ENCODE results near the gene KMT5B.

Gene KMT5B

DNA sequence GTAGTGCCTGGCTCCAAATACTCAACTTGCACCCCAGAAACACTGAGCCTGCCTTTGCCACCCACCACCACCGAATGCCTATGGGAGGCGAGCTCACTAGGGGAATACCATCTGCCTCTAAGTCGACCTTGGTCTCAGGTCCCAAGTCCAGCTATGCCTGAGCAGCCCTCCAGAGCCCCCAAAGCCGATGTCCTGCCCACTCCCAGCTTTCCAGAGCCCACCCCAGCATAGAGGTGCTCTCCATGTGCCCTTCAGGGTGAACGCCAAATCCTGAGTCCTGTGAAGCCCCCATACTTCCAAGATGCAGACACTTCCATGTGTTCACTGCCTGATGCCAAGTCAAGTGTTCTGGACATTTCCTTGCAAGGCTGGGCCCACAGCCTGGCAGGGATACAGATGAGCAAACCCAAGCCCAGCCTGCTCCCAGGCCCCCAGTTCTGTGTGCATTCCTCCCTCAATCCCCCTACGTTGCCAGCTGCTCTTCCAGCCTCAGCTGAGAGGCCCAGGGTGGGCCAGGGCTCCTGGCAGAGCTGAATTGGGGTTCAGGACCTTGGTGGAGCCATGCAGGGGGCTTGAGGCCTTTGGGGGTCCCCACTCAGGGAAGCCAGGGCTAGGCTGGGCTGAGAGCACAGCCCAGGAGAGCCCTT is 2.6 kb upstream of the KMT5B start:
- no peak for DNase-seq (ENCODE audit: low read depth in 2 of 2)

DNA sequence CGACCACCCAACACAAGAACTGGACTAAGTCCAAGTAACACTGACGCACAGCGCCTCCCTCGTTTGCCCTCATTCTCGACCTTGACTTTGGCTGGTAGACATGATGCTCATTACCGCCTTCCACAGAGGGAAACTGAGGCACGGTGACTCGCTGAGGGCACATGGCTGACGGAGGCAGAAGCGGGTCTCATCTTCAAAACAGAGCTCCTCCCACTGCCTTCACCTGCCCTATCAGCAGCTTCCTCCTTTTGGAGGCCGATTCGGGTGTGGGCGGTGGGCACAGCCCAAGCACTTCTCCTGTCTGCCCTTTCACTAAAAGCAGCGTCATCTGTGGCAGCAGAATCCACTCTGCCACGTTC is 2.0 kb upstream of the KMT5B start:
- no peak for DNase-seq (ENCODE audit: low read depth in 2 of 2)

DNA sequence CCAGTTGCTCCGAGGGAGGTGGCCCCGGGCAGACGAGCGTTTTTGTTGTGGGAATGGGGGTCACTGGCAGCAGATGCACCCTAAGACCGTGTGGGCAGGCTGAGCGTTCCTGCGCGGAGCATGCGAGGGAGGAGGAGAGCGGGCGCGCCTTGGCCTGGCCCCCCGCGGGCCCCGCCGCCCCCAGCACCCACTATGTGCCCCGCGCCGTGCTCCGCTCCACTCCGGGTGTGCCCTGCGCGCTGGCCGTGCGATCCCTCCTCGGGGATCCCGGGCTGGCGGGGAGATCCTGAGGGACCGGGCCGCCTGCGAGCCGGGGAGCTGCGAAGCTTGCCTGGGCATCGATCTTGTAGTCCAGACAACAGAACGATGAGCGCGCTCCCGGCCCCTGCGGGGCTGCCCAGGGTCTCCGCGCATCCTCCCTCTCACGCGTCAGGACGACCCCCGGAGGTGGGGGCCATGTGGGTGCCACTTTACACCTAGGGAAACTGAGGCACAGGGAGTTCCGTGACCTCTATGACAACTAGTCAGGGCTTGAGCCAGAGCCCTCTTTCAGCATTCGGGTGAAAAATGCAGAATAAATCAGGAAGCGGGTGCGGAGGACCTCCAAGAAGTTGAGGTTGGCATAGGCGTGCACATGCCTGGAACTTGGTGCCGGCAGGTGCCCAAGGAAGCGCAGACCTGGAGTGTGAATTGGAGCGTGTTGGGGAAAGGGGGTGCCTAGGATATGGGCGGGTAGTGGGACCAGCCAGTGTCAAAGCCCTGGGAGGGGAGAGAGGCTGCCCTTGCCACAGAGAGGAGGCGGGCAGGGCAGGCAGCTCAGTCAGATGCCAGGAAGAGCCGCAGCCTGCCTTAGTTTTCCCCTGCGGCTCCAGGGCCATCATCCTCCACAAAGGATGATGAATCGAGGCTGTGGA is 1.3 kb upstream of the KMT5B start:
- no peak for DNase-seq (ENCODE audit: low read depth in 2 of 2)

DNA sequence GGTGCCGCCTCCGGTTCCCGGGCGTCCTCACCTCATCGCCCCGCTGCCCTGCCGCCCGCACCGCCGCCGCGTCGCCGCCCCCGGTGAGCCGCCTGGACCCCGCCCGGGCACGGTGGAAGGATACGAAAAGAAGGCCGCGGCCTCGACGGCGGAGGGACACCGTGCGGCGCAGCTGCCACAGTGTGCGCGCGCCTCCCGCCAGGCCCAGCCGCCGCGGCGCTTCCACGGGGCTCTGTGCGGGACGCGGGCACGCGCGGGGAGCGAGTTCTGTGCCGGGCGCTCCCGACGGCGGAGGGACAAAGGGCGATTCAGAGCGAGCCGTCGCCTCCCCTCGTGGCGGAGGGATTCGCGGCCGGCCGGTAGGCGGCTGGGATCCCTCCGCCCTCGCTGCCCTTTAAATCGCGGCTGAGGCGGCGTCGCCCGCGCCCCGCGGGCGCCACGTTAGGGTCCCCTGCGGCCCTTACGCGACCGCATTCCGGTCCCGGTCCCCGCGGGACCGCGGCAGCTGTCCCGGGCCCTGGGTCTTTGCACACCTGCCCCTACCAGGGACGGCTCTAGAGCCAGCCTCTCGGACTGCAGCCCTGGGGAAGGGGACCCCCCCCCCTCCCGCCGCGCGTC is 568 bp upstream of the KMT5B start:
- DNase-seq (ENCODE audit: low read depth in 2 of 2): peak; percentile 61 to 63

DNA sequence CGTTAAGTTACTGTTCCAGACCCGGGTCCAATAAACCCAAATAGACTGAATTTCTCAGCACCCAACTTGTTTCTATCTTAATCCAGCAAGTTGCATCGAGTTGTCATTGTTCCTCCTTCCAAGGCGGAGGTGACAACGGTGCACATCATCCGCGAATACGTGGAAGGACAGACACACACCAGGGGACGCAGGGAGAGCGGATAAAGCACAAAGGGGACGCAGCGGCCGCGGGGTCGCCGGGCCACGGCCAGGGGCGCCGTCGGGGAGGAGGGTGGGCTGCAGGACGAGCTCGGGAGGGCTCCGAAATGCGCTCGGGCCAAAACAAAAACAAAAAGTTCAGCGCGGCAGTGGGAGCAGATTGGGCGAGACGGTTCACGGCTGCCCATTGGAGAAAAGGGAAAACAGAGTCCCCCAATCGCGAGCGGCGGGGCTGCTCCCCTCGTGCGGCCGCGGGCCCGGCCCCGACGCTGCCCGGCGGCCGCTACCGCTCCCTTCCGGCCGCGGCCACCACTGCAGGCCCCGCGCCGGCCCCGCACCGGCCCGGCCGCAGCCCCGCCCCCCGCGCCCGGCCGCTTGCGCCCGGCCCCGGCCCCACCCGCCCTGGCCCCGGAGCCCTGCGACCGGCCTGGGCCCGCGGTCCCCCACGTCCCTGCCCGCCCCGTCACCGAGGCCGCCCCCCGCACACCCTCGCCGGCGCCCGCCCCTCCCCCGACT is 518 bp downstream of the KMT5B start:
- DNase-seq (ENCODE audit: low read depth in 2 of 2): peak in 1 of 2 donors; percentile 19

DNA sequence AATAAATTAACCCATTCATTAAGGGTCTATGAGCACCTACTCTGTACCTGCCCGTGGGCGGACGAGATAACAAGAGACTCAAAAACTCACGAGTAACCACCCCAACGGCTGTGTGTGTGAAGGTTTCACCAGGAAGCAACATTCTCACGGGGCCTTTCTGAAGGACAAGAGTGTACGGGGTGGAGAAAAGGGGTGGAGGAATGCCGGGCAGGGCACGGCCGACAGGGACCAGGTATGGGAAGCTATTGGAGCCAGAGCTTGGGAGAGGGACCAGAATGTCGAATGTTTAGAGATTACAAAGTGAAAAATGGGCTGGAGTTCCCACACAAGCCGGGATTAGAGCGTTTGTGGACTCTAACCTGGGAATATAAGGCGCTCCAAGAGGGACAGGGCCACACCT is 1.6 kb downstream of the KMT5B start:
- no peak for DNase-seq (ENCODE audit: low read depth in 2 of 2)

DNA sequence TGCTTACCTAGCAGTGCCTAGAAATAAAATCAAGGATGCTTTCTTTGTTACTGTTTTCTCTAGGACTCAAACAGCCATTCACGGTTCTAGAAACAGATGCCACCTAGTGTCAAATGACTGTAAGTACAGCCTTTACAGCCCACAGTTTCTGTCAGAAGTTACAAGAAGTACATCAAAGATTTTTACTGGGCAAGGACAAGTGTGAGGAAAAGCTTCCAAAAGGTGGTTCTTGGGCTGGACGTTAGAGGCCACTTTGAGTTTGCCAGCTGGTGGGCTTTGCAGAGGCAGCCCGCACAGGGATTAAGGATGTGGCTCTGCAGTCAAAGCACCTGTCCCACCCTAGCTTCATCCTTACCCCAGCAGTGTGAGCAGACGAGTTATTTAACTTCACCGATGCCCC is 6.9 kb downstream of the KMT5B start:
- no peak for DNase-seq (ENCODE audit: low read depth in 2 of 2)

DNA sequence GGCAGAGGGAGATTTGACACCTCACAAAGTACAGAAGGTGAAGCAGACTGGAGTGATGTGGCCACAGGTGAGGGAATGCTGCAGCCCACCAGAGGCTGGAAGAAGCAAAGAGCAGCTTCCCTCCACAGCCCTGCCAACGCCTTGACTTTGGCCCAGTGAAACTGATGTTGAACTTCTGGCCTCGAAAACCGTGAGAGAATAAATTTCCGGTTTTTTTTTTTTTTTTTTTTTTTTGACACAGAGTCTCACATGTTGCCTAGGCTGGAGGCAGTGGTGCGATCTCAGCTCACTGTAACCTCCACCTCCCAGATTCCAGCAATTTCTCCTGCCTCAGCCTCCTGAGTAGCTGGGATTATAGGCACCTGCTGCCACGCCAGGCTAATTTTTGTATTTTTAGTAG is 8.7 kb downstream of the KMT5B start:
- DNase-seq (ENCODE audit: low read depth in 2 of 2): no peak

DNA sequence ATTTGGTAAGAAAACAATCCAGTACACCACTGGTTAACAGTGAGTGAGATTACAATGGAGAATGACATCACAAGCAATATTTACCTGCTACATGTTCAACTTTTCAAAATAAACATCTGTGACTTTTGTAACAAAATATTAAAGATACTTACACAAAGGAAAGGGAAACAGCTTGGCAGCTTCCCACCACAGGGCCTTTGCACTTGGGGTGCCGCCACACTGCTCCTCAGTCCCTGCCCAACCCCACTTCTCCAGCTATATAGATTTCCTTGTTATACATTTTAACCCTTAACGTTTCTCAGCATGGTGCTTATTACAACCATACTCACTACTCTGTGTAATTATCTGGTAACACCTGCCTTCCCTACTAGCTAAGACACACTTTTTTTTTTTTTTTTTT is 10.9 kb downstream of the KMT5B start:
- no peak for DNase-seq (ENCODE audit: low read depth in 2 of 2)

DNA sequence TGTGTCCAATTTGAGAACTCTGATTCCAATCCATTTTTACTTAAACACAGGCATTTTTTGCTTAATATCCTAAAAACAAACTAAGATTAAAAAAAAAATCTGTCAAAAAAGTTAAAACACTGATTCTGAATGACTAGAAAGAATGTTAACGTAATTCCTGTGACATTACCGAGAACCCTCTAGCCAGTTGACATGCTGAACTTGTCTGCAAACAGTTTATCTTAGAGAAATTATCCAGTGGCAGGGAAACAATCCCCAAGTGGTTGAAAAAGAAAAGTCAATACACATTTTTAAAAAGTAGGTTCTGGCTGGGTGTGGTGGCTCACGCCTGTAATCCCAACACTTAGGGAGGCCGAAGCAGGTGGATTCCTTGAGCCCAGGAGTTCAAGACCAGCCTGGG is 11.6 kb downstream of the KMT5B start:
- no peak for DNase-seq (ENCODE audit: low read depth in 2 of 2)

DNA sequence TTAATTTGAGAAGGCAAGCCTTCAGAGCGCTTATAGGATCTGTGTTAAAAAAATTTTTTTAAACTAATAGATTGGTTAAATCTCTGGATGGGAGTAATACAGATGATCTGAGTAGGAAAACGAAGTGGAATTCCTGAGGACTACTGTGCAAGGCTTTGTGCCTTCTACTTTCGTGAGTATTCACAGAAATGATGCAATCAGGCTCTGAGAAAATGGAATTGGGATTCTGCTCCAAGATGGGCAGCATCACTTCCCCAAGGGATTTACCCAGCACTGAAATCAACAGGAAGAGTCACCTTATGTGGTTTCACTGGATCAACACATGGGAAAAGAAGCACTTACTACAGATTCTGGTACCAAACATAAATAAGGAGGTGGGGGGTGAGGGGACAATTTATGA is 12.5 kb downstream of the KMT5B start:
- no peak for DNase-seq (ENCODE audit: low read depth in 2 of 2)

DNA sequence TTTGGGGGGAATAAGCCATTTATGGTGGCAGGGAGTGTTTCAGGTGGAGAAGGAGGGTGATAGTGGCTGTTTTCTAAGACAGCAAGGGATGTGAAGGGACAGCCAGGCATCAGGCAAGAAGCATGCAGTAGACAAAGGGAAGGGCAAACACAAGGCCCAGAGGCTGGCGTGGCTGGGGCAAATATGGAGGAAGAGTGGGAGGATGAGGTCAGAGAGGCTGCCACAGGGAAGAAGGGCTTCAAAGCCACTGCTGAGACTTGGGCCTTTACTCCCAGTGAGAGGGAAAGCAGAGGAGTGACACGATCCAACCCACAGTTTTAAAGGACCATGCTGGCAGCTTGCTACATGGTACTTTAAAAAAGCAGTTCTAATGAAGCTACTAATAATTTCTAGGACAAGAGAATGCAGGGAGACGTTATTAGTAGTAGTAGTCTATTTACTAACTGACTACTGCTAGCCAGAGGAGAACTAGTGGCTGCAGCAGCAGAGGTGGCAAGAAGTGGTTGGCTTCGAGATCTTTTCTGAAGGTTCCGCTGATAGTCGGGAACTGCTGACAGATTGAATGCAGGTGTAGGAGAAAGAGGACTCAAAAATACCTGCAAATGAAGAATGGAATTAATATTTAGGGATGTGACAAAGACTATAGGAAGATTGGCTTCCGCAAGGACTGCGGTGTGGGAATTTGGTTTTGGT is 13.7 kb downstream of the KMT5B start:
- no peak for DNase-seq (ENCODE audit: low read depth in 2 of 2)

DNA sequence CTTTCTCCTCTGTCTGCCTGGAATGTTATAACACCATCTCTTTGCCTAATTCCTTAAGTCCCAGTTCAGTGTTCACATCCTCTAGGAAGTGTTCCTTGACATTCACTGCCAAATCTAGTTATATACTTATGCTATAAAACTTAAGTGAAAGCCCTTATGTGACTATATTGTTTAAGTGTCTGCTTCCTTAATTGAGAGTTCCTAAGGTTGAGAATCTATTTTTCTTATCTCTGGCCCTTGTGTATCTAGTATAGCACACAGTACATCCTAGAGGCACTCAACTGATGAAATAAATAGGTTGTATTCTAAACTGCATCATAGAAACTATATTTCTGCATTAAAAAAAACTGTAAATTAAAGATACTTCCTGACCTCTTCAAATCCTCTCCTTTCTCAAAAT is 16.9 kb downstream of the KMT5B start:
- DNase-seq (ENCODE audit: low read depth in 2 of 2): no peak

DNA sequence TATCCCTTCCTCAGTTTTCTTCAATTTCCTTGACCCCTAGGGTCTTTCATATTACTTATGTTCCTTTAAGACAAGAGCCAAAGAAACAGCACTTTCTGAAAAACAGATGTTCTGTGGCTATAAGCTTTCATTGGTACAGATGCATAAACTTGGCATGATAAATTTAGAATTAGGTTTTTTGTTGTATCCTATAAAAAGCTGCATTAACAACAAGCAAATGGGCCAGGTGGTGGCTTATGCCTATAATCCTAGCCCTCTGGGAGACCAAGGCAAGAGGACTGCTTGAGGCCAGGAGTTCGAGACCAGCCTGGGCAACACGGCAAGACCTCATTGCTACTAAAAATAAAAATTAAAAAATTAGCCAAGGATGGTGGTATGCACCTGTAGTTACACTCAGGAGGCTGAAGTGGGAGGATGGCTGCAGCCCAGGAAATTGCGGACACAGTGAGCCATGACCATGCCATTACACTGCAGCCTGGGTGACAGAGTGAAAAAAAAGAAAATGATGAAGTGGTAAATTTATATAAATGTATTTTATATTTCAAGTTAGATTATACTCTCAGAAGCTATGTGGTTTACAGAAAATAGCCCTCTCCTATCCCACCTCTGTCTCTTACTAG is 18.3 kb downstream of the KMT5B start:
- DNase-seq (ENCODE audit: low read depth in 2 of 2): no peak

DNA sequence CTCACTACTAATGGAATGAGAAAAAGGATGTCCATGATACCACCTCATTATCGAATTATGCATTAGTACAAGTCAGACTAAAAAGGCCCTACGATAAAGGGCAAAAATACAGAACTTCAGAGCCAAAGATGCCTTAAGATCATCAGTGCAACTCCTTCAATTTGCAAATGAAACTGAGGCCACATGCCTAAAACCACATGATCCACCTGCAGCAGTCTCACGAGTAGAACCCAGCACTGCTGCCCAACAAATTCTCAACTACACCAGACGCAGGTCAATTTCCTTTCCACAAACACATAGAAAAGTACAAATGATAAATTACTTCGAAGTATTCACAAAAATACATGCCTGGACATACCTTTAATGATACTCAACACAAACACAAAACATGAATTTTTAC is 20.1 kb downstream of the KMT5B start:
- no peak for DNase-seq (ENCODE audit: low read depth in 2 of 2)

DNA sequence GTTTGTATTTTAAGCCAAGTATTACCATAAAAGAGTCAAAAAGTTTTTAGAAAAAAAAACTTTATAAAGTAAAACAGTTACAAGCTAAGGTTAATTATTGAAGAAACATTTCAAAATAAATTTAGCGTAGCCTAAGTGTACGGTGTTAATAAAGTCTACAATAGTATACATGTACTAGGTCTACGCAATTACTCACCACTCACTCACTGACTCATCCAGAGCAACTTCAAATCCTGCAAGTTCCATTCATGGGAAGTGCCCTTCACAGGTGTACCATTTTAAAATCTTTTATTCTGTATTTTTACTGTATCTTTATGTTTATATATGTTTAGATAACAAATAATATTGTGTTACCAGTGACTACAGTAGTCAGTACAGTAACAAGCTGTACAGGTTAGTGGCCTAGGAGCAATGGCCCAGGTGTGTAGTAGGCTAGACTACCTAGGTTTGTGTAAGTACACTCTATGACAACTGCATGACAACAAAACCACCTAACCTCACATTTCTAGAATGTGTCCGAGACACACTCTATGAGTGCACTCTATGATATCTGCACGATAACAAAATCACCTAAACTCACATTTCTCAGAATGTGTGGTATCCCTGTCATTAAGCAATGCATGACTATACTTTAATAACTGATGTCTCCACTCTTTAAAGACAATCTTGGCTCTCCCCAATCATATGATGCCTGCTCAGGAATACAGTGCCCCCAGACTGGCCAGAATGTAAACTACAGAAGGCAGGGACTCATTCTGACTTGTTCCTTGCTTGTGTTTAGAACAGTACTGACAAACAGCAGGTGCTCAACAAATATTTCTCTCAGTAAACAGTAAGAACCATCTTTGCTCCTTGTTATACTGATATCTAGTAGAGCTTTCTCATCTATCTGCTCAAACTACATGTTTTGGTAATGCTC is 21.2 kb downstream of the KMT5B start:
- no peak for DNase-seq (ENCODE audit: low read depth in 2 of 2)

DNA sequence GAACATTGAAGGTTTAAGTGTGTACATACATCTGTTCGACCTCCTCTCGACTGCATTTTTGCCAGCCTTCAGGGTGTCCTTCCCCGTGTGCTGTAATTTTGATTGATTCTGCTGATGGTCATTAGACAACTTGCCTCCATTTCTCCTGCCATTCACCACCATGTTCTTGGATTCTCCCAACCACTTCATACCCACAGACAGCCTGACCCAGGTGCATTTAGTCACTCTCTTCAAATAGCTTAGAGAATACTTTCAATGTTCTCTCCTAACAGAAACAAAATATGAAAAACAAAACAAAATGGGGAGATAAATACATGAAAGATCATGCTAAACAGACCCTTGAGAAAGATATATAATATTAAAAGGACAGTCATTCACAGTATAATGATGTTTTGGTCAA is 23.2 kb downstream of the KMT5B start:
- DNase-seq (ENCODE audit: low read depth in 2 of 2): no peak

DNA sequence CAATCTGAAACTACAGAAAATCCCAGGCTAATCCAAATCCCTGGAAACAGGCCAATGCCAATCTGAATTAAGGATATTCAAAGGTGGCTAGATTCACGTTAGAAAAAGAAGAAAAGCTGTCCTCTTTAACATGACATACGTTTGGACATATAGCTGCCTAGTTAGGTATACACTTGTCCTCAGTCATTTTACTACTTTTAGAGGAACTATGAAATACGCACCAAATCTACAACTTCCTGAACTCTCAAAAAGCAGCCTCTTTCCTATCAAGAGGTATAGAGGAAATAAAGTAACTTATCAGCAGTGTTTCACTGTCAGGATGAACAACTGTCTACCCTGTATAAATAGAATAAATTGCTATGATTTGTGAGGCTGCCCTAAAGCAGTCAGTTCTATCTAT is 24.0 kb downstream of the KMT5B start:
- no peak for DNase-seq (ENCODE audit: low read depth in 2 of 2)

DNA sequence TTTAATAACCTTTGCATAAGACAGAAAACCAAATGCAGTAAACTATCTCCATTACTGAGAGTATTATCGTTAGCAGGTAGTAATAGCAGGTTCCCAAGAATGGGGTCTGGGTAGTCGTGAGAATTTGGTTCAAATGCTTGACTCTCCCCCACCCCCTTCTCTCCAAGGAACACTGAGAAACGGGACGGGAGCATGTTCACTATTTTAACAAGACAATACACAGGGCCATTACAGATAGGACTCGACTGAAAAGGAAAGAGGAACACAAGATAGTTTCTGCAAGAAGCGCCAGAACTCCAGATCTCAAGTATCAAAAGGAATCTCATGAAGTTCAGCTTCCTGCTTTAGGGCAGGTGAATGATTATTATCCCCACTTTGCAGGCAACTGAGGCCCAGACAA is 27.0 kb downstream of the KMT5B start:
- DNase-seq (ENCODE audit: low read depth in 2 of 2): no peak

DNA sequence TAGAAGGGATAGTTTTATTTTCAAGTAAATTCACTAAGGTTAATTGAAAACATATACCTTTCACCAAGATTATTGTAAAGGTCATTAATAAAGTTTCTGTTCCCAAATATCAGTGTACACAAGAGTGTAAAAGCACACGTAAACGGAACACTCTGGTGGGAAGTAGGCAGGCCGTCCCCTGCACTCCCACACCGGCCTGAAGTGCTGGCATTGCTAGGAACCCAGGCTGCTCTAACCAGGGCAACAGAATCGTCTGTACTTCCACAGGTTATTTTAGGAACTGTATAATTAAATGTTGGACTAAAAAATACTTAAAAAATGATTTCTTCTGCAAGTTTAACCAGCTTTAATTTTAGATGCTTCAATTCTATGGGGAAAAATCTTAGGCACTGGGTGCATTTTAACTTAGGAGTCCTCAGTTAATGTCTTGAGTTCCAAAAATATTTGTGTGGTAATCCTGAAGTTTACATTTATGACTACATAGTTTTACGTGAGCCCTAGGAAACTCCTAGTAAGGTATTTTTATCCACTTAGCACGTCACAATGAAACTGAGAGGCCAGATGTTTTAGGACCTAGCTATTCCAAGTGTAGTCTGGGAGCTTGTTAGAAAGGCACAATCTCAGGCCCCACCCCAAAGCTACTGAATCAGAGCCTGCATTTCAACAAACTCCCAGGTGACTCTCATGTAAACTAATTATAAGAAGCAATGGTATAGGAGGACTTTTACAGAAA is 31.2 kb downstream of the KMT5B start:
- DNase-seq (ENCODE audit: low read depth in 2 of 2): no peak
